IMR-90 (cell line): ENCODE results near the gene ENOX2.

ENCODE experiments used
- CTCF ChIP-seq: conservative IDR thresholded peaks from 2 replicates; pipeline ENCODE4 v1.5.1; 2012; ENCODE audit warnings: mild to moderate bottlenecking, low read depth, low read length, improper control_type of control experiment
- RFX5 ChIP-seq: IDR thresholded peaks from 2 replicates; pipeline ENCODE4 v1.8.0; 2012; ENCODE audit warnings: low read depth, mild to moderate bottlenecking, low read length, moderate library complexity

- TF ChIP-seq CTCF (no peak), RFX5 (no peak)
Observed at GRCh38 chrX:130896802-130897501, 6.1 kb downstream of the ENOX2 start.
